ENCODE results near the gene S100PBP. TPM values are rescaled to one million over a fixed set of nuclear protein-coding genes. Genes with fewer than 3 reads are reported as not detected.
A peak's percentile ranks its signal among the peaks of the same experiment; 100 is the strongest.

The S100PBP gene
- polyA plus RNA-seq, 1 of the 3 experiments (the other 2 are of a cell fraction): 13.2 TPM

DNA sequence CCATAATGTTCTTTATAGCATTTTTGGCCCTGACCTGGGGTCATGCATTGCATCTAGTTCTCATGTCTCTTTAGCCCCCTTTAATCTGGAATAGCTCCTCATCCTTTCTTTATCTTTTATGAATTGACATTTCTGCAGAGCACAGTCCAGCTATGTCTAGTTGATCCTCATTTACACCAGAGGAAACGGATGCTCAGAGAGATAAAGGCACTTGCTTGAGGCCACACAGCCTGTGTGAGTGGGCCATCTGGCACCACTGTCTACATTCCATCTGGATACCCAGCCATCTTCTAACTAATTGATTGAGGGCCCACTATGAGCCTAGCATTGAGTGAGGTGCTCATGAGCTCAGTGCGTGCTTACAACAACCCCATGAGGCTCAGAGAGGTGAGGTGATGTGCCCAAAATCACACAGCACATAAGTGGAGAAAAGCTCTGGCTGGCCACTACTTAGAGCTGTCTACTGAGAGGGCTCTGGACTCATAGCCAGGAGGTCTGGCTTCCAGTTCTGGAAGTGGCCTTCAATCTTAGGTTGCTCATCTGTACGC, 72.4 kb downstream of the S100PBP start:
- Histone ChIP-seq H3K27ac (ENCODE audit: low read depth in 2 of 2, low read length in 1 of 2) (no peak overlapping the region), H3K4me2 (no peak overlapping the region), H3K4me3 (ENCODE audit: low read depth in 2 of 2, low read length in 1 of 2) (no peak overlapping the region), H3K36me3 (replicated peaks in 1 of 2; ENCODE audit: control insufficient read depth in 1 of 2, insufficient read depth in 2 of 2, low read length in 1 of 2) (no peaks in the 10 kb centered on the region), H3K4me1 (ENCODE audit: control insufficient read depth in 1 of 2, insufficient read depth in 2 of 2, low read depth in 1 of 2, low read length in 1 of 2) (peaks cover 0 to 8% of the 10 kb centered on the region in 2 experiments; a peak in 2 of 4 replicates), H3K27me3 (ENCODE audit: insufficient read depth) (peaks cover 5% of the 10 kb centered on the region; the same call in 1 of the 2 replicates), H2AFZ (ENCODE audit: low read depth) (no peak overlapping the region), H3K9ac (no peak overlapping the region), H3K9me2 (no peaks in the 10 kb centered on the region), H3F3A (replicated peaks; ENCODE audit: insufficient read depth) (peaks cover 4% of the 10 kb centered on the region), H3K79me2 (ENCODE audit: insufficient read depth) (no peaks in the 10 kb centered on the region), H4K20me1 (ENCODE audit: insufficient read depth) (0 out of 2 replicates have a peak, but pooled peaks cover 4% of the 10 kb centered on the region), H3K9me3 (no peaks in the 10 kb centered on the region)
- DNase-seq: peak; percentile 60
- ChIA-PET CTCF (interaction anchor here (1.0 to 9.0 kb wide), 8 partner anchors 9 to 206 kb away, joined by 3 to 46 read pairs (median 4); partner anchors contain the start of gene FNDC5), POLR2A (interaction anchor here (0.9 kb wide), 1 partner anchor 40 kb away, joined by 4 read pairs; no protein-coding TSS in a partner anchor)
- WGBS (ENCODE audit: low lambda C conversion rate): 56% methylated on average over 2 of the region's 3 CpGs
- TF ChIP-seq RCOR1 (IDR thresholded peaks at IDR 0.05; ENCODE audit: low read length) (0 out of 2 replicates have a peak, but pooled peaks have one; percentile 54), RFX5 (IDR thresholded peaks at IDR 0.05; ENCODE audit: low read length) (no peak)

DNA sequence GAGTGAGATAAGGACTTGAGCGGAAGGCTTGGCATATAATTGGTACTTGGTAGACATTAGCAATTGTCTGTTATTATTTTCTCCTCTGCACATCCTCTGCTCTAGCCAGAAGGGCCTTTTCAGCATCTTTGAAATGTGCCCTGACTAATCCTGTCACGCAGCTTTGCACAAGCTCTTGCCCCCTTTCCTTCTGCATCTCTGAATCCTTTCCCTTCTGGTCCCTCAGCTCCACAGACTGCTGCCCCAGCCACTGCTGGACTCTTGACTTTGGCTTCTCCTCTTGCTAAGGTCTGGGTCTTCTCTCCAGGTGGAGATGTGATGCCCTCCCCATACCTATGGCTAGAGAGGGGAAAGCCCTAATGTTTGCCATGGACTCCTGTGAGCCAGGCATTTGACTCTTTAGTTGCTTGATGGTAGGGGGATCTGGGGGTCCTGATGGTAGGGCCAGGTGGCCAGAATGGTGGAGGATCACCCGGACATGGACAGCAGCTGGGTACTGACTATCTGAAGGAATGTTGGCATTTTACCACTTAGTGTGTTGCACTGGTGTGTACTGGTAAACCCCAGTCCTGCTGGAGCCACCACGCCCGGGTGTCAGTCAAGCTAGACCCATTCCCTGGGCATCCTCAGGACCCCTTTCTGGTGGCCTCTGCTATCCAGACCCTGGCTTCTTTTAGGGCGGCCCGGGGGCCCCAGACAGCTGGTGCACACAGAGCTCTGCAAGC, 73.2 kb downstream of the S100PBP start:
- Histone ChIP-seq H3K4me2 (no peak overlapping the region), H3K27ac (ENCODE audit: low read depth in 2 of 2, low read length in 1 of 2) (no peak overlapping the region), H3K4me1 (ENCODE audit: control insufficient read depth in 1 of 2, insufficient read depth in 2 of 2, low read depth in 1 of 2, low read length in 1 of 2) (peaks cover 0 to 8% of the 10 kb centered on the region in 2 experiments; a peak in 2 of 4 replicates), H3K9me3 (no peaks in the 10 kb centered on the region), H3K27me3 (ENCODE audit: insufficient read depth) (peaks cover 5% of the 10 kb centered on the region; the same call in 1 of the 2 replicates), H3K9ac (no peak overlapping the region), H3K36me3 (replicated peaks in 1 of 2; ENCODE audit: control insufficient read depth in 1 of 2, insufficient read depth in 2 of 2, low read length in 1 of 2) (no peaks in the 10 kb centered on the region), H3K79me2 (ENCODE audit: insufficient read depth) (no peaks in the 10 kb centered on the region), H4K20me1 (ENCODE audit: insufficient read depth) (0 out of 2 replicates have a peak, but pooled peaks cover 4% of the 10 kb centered on the region), H3K4me3 (ENCODE audit: low read depth in 2 of 2, low read length in 1 of 2) (no peak overlapping the region), H3F3A (replicated peaks; ENCODE audit: insufficient read depth) (peaks cover 4% of the 10 kb centered on the region), H2AFZ (ENCODE audit: low read depth) (no peak overlapping the region), H3K9me2 (no peaks in the 10 kb centered on the region)
- DNase-seq: peak; percentile 14
- TF ChIP-seq GABPA (IDR thresholded peaks at IDR 0.05; ENCODE audit: low read depth) (no peak), SMC3 (IDR thresholded peaks at IDR 0.05; ENCODE audit: low read depth, low read length) (no peak)
- TF ChIP-seq, protein P1, sequence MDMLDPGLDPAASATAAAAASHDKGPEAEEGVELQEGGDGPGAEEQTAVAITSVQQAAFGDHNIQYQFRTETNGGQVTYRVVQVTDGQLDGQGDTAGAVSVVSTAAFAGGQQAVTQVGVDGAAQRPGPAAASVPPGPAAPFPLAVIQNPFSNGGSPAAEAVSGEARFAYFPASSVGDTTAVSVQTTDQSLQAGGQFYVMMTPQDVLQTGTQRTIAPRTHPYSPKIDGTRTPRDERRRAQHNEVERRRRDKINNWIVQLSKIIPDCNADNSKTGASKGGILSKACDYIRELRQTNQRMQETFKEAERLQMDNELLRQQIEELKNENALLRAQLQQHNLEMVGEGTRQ (IDR thresholded peaks at IDR 0.05; ENCODE audit: borderline replicate concordance, low read depth, low read length): no peak
- 82% methylated on average over 5 of the region's 7 CpGs for WGBS (ENCODE audit: low lambda C conversion rate)
- POLR2A ChIA-PET: interaction anchor here (0.9 kb wide), 1 partner anchor 40 kb away, joined by 4 read pairs; no protein-coding TSS in a partner anchor
- CTCF ChIA-PET: interaction anchor here (0.5 to 9.0 kb wide), 9 partner anchors 10 to 196 kb away, joined by 3 to 46 read pairs (median 6); partner anchors contain the start of gene FNDC5

DNA sequence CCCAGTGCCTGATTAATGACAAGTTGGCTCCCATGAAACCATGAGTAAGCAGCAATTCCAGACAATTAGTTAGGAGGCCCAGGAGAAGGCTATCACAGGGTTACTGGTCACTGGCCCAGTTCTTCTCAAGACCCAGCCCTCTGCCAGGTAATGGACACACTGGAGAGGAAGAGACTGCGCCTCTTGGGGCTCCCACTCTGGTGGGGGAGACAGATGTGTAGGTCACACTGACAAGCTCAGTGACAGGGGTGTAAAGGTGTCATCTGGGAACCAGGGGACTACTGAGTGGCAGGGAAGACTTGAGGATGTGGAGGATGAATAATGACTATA, 73.8 kb downstream of the S100PBP start:
- Histone ChIP-seq H3F3A (replicated peaks; ENCODE audit: insufficient read depth) (peaks cover 4% of the 10 kb centered on the region), H3K27ac (ENCODE audit: low read depth in 2 of 2, low read length in 1 of 2) (no peak overlapping the region), H2AFZ (ENCODE audit: low read depth) (no peak overlapping the region), H3K4me3 (ENCODE audit: low read depth in 2 of 2, low read length in 1 of 2) (no peak overlapping the region), H3K79me2 (ENCODE audit: insufficient read depth) (no peaks in the 10 kb centered on the region), H3K9me3 (no peaks in the 10 kb centered on the region), H3K9ac (no peak overlapping the region), H3K4me1 (ENCODE audit: control insufficient read depth in 1 of 2, insufficient read depth in 2 of 2, low read depth in 1 of 2, low read length in 1 of 2) (peaks cover 0 to 8% of the 10 kb centered on the region in 2 experiments; a peak in 2 of 4 replicates), H4K20me1 (ENCODE audit: insufficient read depth) (0 out of 2 replicates have a peak, but pooled peaks cover 4% of the 10 kb centered on the region), H3K36me3 (replicated peaks in 1 of 2; ENCODE audit: control insufficient read depth in 1 of 2, insufficient read depth in 2 of 2, low read length in 1 of 2) (no peaks in the 10 kb centered on the region), H3K9me2 (no peaks in the 10 kb centered on the region), H3K27me3 (ENCODE audit: insufficient read depth) (peaks cover 5% of the 10 kb centered on the region; the same call in 1 of the 2 replicates), H3K4me2 (no peak overlapping the region)
- whole genome bisulfite sequencing (ENCODE audit: low lambda C conversion rate): 67% methylated on average over 1 of the region's 1 CpG
- POLR2A ChIA-PET: no interaction called here
- DNase-seq: no peak
- CTCF ChIA-PET: interaction anchor here (0.9 to 9.0 kb wide), 7 partner anchors 9 to 195 kb away, joined by 4 to 46 read pairs (median 13); partner anchors contain the start of gene FNDC5
- TF ChIP-seq, protein P2, sequence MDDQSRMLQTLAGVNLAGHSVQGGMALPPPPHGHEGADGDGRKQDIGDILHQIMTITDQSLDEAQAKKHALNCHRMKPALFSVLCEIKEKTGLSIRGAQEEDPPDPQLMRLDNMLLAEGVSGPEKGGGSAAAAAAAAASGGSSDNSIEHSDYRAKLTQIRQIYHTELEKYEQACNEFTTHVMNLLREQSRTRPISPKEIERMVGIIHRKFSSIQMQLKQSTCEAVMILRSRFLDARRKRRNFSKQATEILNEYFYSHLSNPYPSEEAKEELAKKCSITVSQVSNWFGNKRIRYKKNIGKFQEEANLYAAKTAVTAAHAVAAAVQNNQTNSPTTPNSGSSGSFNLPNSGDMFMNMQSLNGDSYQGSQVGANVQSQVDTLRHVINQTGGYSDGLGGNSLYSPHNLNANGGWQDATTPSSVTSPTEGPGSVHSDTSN (IDR thresholded peaks at IDR 0.05): no peak

All from SK-N-SH (cell line).